ENCODE results near the gene FADS1. TPM values are rescaled to one million over a fixed set of nuclear protein-coding genes. Genes with fewer than 3 reads are reported as not detected.
A peak's percentile ranks its signal among the peaks of the same experiment; 100 is the strongest.

Gene FADS1
- total and polyA plus RNA-seq, 11 donors, result 14.3 to 72.6 (median 23.6) TPM

DNA sequence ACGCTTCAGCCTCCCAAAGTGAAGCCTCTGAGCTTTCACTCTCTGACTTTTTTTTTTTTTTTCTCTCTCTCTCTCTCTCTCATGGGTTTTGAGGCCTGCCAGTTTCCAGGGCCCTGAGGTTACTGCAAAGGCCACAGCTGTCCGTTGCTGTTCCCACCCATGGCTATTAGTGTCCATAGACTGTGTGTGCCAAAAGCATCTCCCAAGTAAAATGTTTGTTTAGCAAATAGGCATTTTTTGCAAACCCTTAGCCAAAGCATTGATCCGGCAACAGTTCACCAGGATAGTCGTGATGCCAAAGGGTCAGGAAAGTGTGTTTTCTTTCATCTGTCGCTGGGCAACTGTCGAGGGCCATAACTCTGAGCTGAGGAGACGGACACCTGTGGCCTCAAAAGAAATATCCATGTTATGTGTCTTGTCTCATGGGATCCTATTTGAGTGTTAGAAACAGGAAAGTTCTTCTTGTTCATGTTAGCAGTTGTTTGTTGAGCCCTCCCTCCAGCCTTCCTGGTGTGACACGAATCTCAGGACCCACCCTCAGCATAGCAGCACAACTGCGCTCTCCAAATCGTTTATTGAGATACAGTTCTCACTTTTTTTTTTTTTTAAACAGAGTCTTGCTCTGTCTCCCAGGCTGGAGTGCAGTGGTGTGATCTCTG is 29.7 kb upstream of the FADS1 start:
- intact Hi-C loops (cut with DNase I), result no loop called here
- peaks cover 0 to 89% (median 54%) of the 10 kb centered on the region in 9 donors for H3K36me3 ChIP-seq

DNA sequence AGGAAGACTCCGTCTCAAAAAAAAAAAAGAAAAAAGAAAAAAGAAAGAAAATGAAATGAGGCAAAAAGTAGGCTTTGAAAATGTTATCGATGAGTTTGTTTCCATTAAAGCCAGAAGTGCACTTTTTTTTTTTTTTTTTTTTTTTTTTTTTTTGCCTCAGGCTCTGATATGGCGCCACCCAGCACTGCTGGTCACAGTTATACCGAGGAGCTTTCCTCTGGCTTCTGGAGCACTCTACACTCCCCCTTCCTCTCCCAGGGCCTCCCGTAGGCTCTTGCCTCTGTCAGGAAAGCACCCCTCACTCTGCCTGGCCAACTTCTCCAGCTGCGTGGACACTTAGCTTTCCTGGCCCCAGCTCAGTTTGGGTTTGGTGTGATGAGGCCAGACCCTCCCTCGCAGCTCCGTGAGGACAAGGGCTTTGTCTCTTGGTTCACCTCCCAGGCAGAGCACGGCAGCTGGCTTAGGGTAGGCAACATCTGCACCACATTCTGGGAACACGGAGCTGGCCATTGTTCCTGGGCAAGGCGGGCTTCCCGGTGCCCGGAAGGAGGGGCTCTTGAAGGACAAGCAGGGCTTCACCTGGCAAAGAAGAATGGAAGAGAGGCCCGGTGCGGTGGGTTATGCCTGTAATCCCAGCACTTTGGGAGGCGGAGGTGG is 28.2 kb upstream of the FADS1 start:
- no peaks in the 10 kb centered on the region for H3K27me3 ChIP-seq
- no peak overlapping the region for H3K4me3 ChIP-seq
- H3K4me1 ChIP-seq, result peaks cover 0 to 14% (median 2%) of the 10 kb centered on the region in 12 donors
- intact Hi-C loops (cut with DNase I), result no loop called here
- TF ChIP-seq, protein P1, sequence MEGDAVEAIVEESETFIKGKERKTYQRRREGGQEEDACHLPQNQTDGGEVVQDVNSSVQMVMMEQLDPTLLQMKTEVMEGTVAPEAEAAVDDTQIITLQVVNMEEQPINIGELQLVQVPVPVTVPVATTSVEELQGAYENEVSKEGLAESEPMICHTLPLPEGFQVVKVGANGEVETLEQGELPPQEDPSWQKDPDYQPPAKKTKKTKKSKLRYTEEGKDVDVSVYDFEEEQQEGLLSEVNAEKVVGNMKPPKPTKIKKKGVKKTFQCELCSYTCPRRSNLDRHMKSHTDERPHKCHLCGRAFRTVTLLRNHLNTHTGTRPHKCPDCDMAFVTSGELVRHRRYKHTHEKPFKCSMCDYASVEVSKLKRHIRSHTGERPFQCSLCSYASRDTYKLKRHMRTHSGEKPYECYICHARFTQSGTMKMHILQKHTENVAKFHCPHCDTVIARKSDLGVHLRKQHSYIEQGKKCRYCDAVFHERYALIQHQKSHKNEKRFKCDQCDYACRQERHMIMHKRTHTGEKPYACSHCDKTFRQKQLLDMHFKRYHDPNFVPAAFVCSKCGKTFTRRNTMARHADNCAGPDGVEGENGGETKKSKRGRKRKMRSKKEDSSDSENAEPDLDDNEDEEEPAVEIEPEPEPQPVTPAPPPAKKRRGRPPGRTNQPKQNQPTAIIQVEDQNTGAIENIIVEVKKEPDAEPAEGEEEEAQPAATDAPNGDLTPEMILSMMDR (IDR thresholded peaks at IDR 0.05), result no peak
- no peak for TF ChIP-seq POLR2A (IDR thresholded peaks at IDR 0.05)
- H3K9me3 ChIP-seq, result no peaks in the 10 kb centered on the region
- peak in 1 of 5 donors; percentile 16 for DNase-seq
- WGBS, 4 donors, result 85 to 93% (median 89%) methylated on average over 16 of the region's 16 CpGs
- no peak for ATAC-seq
- H3K27ac ChIP-seq, result no peak overlapping the region
- peaks cover 0 to 94% (median 68%) of the 10 kb centered on the region in 9 donors for H3K36me3 ChIP-seq

More for the DNA sequence above, 29.7 kb upstream of the FADS1 start:
- Histone ChIP-seq H3K27me3 (no peaks in the 10 kb centered on the region), H3K4me1 (peaks cover 0 to 23% (median 12%) of the 10 kb centered on the region in 12 donors), H3K4me3 (no peak overlapping the region), H3K9me3 (no peaks in the 10 kb centered on the region), H3K27ac (no peak overlapping the region)
- WGBS, 4 donors, result 84 to 90% (median 86%) methylated on average over 10 of the region's 10 CpGs
- TF ChIP-seq, protein P1 (IDR thresholded peaks at IDR 0.05), result no peak
- no peak for TF ChIP-seq POLR2A (IDR thresholded peaks at IDR 0.05)
- ATAC-seq, result no peak
- peak in 1 of 5 donors; percentile 22 for DNase-seq

- Histone ChIP-seq H3K27ac (peak overlapping the region in 7 of 12 donors; percentile 5 to 79 (median 63)), H3K27me3 (no peaks in the 10 kb centered on the region), H3K4me3 (no peak overlapping the region), H3K4me1 (peaks cover 0 to 14% (median 2%) of the 10 kb centered on the region in 12 donors), H3K9me3 (no peaks in the 10 kb centered on the region), H3K36me3 (peaks cover 0 to 83% (median 50%) of the 10 kb centered on the region in 9 donors)
- WGBS, 4 donors, result 61 to 94% (median 82%) methylated on average over 2 to 7 of the region's 7 CpGs
- intact Hi-C loops (cut with DNase I), result no loop called here
- peak in 3 of 4 donors; percentile 21 to 31 (median 30) for ATAC-seq
- peak in 2 of 5 donors; percentile 15 to 33 for DNase-seq
- TF ChIP-seq, protein P1 (IDR thresholded peaks at IDR 0.05), result no peak
- no peak for TF ChIP-seq POLR2A (IDR thresholded peaks at IDR 0.05)
Observed at GRCh38 chr11:61842528-61842820, 25.7 kb upstream of the FADS1 start.
